GM18951 (cell line): Measurements from ENCODE around the gene GRAP2.

Source experiments
- POLR2A ChIP-seq: IDR thresholded peaks from 4 replicates; pipeline ENCODE4 v1.6.1; 2011; ENCODE audit warnings: mild to moderate bottlenecking; ENCODE audit not compliant: insufficient read length, insufficient read depth; ENCODE audit errors: extremely low read depth
- in situ Hi-C: fragments of 300-500 bp; cut with MboI; formaldehyde crosslinking; loops from one replicate; pipeline ENCODE4 v1.12.0; 2022; ENCODE audit warnings: low sequenced_read_pairs, mixed read lengths, inconsistent platforms; ENCODE audit not compliant: unreplicated experiment

GRAP2 gene

GRCh38 chr22:39952347-39952746, 51.5 kb downstream of the GRAP2 start:
- in situ Hi-C loops = no loop called here
- no peak for TF ChIP-seq POLR2A

- in situ Hi-C loops = no loop called here
Observed at GRCh38 chr22:39953101-39953500, 52.2 kb downstream of the GRAP2 start.

GRCh38 chr22:39954584-39955055, 53.7 kb downstream of the GRAP2 start:
- TF ChIP-seq POLR2A = no peak
- in situ Hi-C loops = no loop called here

More at GRCh38 chr22:39953101-39953500, 52.2 kb downstream of the GRAP2 start:
- no peak for TF ChIP-seq POLR2A

GRCh38 chr22:39955675-39956074, 54.8 kb downstream of the GRAP2 start:
- no peak for TF ChIP-seq POLR2A
- in situ Hi-C loops = no loop called here

GRCh38 chr22:39956932-39957664, 56.2 kb downstream of the GRAP2 start:
- no peak for TF ChIP-seq POLR2A
- in situ Hi-C loops = no loop called here

- in situ Hi-C loops = no loop called here
- no peak for TF ChIP-seq POLR2A
Observed at GRCh38 chr22:39958009-39958711, 57.3 kb downstream of the GRAP2 start.

GRCh38 chr22:39958949-39959639, 58.2 kb downstream of the GRAP2 start:
- TF ChIP-seq POLR2A = no peak
- in situ Hi-C loops = no loop called here

GRCh38 chr22:39959640-39960447, 59.0 kb downstream of the GRAP2 start, which contains the start of gene TMA7B:
Gene TMA7B, plus strand, starts transcription at chr22:39960397. Its CDS starts 3,978 bp downstream, at chr22:39964375.
- in situ Hi-C loops = no loop called here
- no peak for TF ChIP-seq POLR2A

GRCh38 chr22:39960791-39961746, 60.2 kb downstream of the GRAP2 start:
- in situ Hi-C loops = no loop called here
- no peak for TF ChIP-seq POLR2A

GRCh38 chr22:39962071-39962470, 61.2 kb downstream of the GRAP2 start:
- in situ Hi-C loops = no loop called here
- TF ChIP-seq POLR2A = no peak

- no peak for TF ChIP-seq POLR2A
- in situ Hi-C loops = no loop called here
Observed at GRCh38 chr22:39965748-39966147, 64.9 kb downstream of the GRAP2 start.

GRCh38 chr22:39966470-39966869, 65.6 kb downstream of the GRAP2 start:
- no peak for TF ChIP-seq POLR2A
- in situ Hi-C loops = no loop called here
